Gastrocnemius medialis (tissue), 4 donors: ENCODE results near the gene PCBP2. TPM values are rescaled to one million over a fixed set of nuclear protein-coding genes. Genes with fewer than 3 reads are reported as not detected.
"Not testable (repeated sequence)": the region's sequence is repeated elsewhere in the genome, so short reads cannot be mapped to it uniquely, and the experiment has no call there.

Source experiments
- ATAC-seq, 2 donors: fragments of 150-250 bp; one replicate each; pipeline ENCODE4 v1.9.1; 2016
- DNase-seq, 2 donors: peaks; one replicate each; pipeline ENCODE4 v3.0.0-alpha.2; 2019
- H3K27ac ChIP-seq, 4 donors: fragments of 200-600 bp; sonication (generic); 1 replicate in 1 of 4; 2 replicates in 3 of 4; pipeline ENCODE4 v1.5.1; 2016 to 2018; ENCODE audit warnings: mild to moderate bottlenecking in 2 of 4, moderate library complexity in 1 of 4
- H3K27me3 ChIP-seq, 3 donors: fragments of 200-600 bp; sonication (generic) in 2 of 3; 1 replicate in 1 of 3; 2 replicates in 2 of 3; pipeline versions ENCODE4 v1.5.1 to v1.6.0; 2016 to 2019; ENCODE audit warnings: mild to moderate bottlenecking in 1 of 3, moderate library complexity in 1 of 3
- H3K36me3 ChIP-seq, 2 donors: fragments of 200-600 bp; sonication (generic) in 1 of 2; one replicate each; pipeline ENCODE4 v1.5.1; 2017 to 2018
- H3K4me1 ChIP-seq, 2 donors: fragments of 200-600 bp; sonication (generic) in 1 of 2; one replicate each; pipeline ENCODE4 v1.5.1; 2016 to 2017; ENCODE audit warnings: mild to moderate bottlenecking in 2 of 2
- H3K4me3 ChIP-seq, 4 donors: fragments of 200-600 bp; sonication (generic) in 3 of 4; 1 replicate in 1 of 4; 2 replicates in 3 of 4; pipeline ENCODE4 v1.5.1; 2016 to 2019; ENCODE audit warnings: mild to moderate bottlenecking in 2 of 4
- H3K9me3 ChIP-seq, 3 donors: fragments of 200-600 bp; sonication (generic) in 2 of 3; 1 replicate in 1 of 3; 2 replicates in 2 of 3; pipeline ENCODE4 v1.5.1; 2016 to 2019
- CTCF ChIP-seq, 5 experiments: fragments of 450-650 bp in 3 of 5; fragments of 200-600 bp in 2 of 5; sonication (generic) in 2 of 5; IDR thresholded peaks in 4 of 5; conservative IDR thresholded peaks in 1 of 5; 1 replicate in 4 of 5; 2 replicates in 1 of 5; pipeline ENCODE4 v1.5.1; 2016 to 2019; ENCODE audit warnings: antibody characterized with exemption in 5 of 5, mild to moderate bottlenecking in 3 of 5, moderate library complexity in 3 of 5
- POLR2A ChIP-seq, 2 donors: fragments of 450-650 bp; IDR thresholded peaks; one replicate each; pipeline ENCODE4 v1.6.1; 2017; ENCODE audit warnings: antibody characterized with exemption in 2 of 2, mild to moderate bottlenecking in 2 of 2, moderate library complexity in 2 of 2
- in situ Hi-C, 4 donors: fragments of 200-750 bp; cut with MboI; loops; one replicate each; pipeline versions ENCODE4 v1.15.0 to v1.8.0; 2017; ENCODE audit warnings: low sequenced_read_pairs in 4 of 4
- intact Hi-C: fragments of 100-400 bp; cut with DNase I; formaldehyde crosslinking; loops from one replicate; pipeline ENCODE4 v1.15.1; 2023; ENCODE audit warnings: low total_unique reads
- total RNA-seq, 4 donors: library from RNA; depleted of rRNA; stranded (reverse); fragments of >200 nt; gene quantifications; one replicate each; pipeline versions ENCODE4 v1.1.0 to v1.2.3, GENCODE V29; 2016

Gene PCBP2
- total RNA-seq, 4 donors from 2014 or later = 113 to 257 (median 191) TPM

GRCh38 chr12:53414756-53415417 is 37.0 kb upstream of the PCBP2 start:
- no peak for DNase-seq

GRCh38 chr12:53415752-53416389 is 36.0 kb upstream of the PCBP2 start:
- ATAC-seq, intact Hi-C loops, H3K4me1 ChIP-seq, H3K27ac ChIP-seq, H3K9me3 ChIP-seq, DNase-seq, in situ Hi-C loops, H3K27me3 ChIP-seq, H3K4me3 ChIP-seq: not testable (repeated sequence)
- peaks cover 0 to 35% of the 10 kb centered on the region in 2 donors for H3K36me3 ChIP-seq

More at GRCh38 chr12:53414756-53415417, 37.0 kb upstream of the PCBP2 start:
- no peaks in the 10 kb centered on the region for H3K27me3 ChIP-seq
- H3K27ac ChIP-seq = no peak overlapping the region
- no peaks in the 10 kb centered on the region for H3K9me3 ChIP-seq
- H3K4me3 ChIP-seq = no peak overlapping the region
- ATAC-seq = no peak
- in situ Hi-C loops (no loop called here), intact Hi-C loops (no loop called here)
- H3K36me3 ChIP-seq = peaks cover 0 to 45% of the 10 kb centered on the region in 2 donors
- H3K4me1 ChIP-seq = no peaks in the 10 kb centered on the region
- TF ChIP-seq CTCF (IDR thresholded peaks at IDR 0.05 in 4 of 5, conservative IDR thresholded peaks at IDR 0.05 in 1 of 5) (no peak), POLR2A (IDR thresholded peaks at IDR 0.05) (no peak)

- peaks cover 0 to 20% of the 10 kb centered on the region in 2 donors for H3K36me3 ChIP-seq
- H3K27me3 ChIP-seq, intact Hi-C loops, H3K4me3 ChIP-seq, in situ Hi-C loops, ATAC-seq, H3K9me3 ChIP-seq, H3K4me1 ChIP-seq, H3K27ac ChIP-seq, DNase-seq: not testable (repeated sequence)
Measured at GRCh38 chr12:53417291-53417816, 34.5 kb upstream of the PCBP2 start.

- Histone ChIP-seq H3K27ac (no peak overlapping the region), H3K36me3 (peaks cover 0 to 14% of the 10 kb centered on the region in 2 donors), H3K9me3 (no peaks in the 10 kb centered on the region), H3K4me3 (no peak overlapping the region), H3K4me1 (peaks cover 0 to 3% of the 10 kb centered on the region in 2 donors), H3K27me3 (no peaks in the 10 kb centered on the region)
- no peak for ATAC-seq
- TF ChIP-seq POLR2A (IDR thresholded peaks at IDR 0.05) (no peak), CTCF (IDR thresholded peaks at IDR 0.05 in 4 of 5, conservative IDR thresholded peaks at IDR 0.05 in 1 of 5) (no peak)
- no peak for DNase-seq
- intact Hi-C loops = no loop called here
- in situ Hi-C loops = no loop called here
Measured at GRCh38 chr12:53418221-53418620, 33.7 kb upstream of the PCBP2 start.

GRCh38 chr12:53419756-53420155 is 32.1 kb upstream of the PCBP2 start:
- ATAC-seq (no peak), DNase-seq (no peak)
- no peak for TF ChIP-seq CTCF (IDR thresholded peaks at IDR 0.05 in 4 of 5, conservative IDR thresholded peaks at IDR 0.05 in 1 of 5)
- TF ChIP-seq POLR2A (IDR thresholded peaks at IDR 0.05) = no peak
- no peaks in the 10 kb centered on the region for H3K27me3 ChIP-seq
- intact Hi-C loops = loop anchor here (2.0 kb wide), 1 partner anchor 89 kb away; no protein-coding TSS in a partner anchor
- H3K9me3 ChIP-seq = no peaks in the 10 kb centered on the region
- in situ Hi-C loops = loop anchor here (5.0 kb wide), 2 partner anchors 62 to 67 kb away; no protein-coding TSS in a partner anchor
- no peak overlapping the region for H3K4me3 ChIP-seq
- no peak overlapping the region for H3K27ac ChIP-seq
- H3K36me3 ChIP-seq = no peaks in the 10 kb centered on the region
- H3K4me1 ChIP-seq = peaks cover 0 to 3% of the 10 kb centered on the region in 2 donors

GRCh38 chr12:53422247-53422646 is 29.7 kb upstream of the PCBP2 start:
- intact Hi-C loops, H3K9me3 ChIP-seq, H3K4me1 ChIP-seq, H3K36me3 ChIP-seq, DNase-seq, H3K4me3 ChIP-seq, ATAC-seq, H3K27me3 ChIP-seq, H3K27ac ChIP-seq: not testable (repeated sequence)
- in situ Hi-C loops = loop anchor here (5.0 kb wide), 2 partner anchors 65 to 70 kb away; no protein-coding TSS in a partner anchor
